Lower leg skin (tissue), 4 donors: ENCODE measurements around the gene CCL17. TPM values are rescaled to one million over a fixed set of nuclear protein-coding genes. Genes with fewer than 3 reads are reported as not detected.

Source experiments
- DNase-seq, 2 donors: peaks; one replicate each; pipeline ENCODE4 v3.0.0-alpha.2; 2019; ENCODE audit warnings: low spot score in 2 of 2
- H3K4me3 ChIP-seq: fragments of 200-600 bp; sonication (generic); 2 replicates; pipeline ENCODE4 v1.5.1; 2017; ENCODE audit warnings: mild to moderate bottlenecking, low read depth; ENCODE audit not compliant: poor library complexity, severe bottlenecking
- CTCF ChIP-seq, 3 donors: fragments of 450-650 bp; IDR thresholded peaks; one replicate each; pipeline ENCODE4 v1.5.1; 2016; ENCODE audit warnings: antibody characterized with exemption in 3 of 3, mild to moderate bottlenecking in 3 of 3, moderate library complexity in 2 of 3
- POLR2A ChIP-seq, 2 donors: fragments of 450-650 bp; IDR thresholded peaks; one replicate each; pipeline ENCODE4 v1.6.1; 2016 to 2017; ENCODE audit warnings: antibody characterized with exemption in 2 of 2, mild to moderate bottlenecking in 1 of 2, moderate library complexity in 1 of 2
- WGBS, 2 donors: methylation state at CpG; one replicate each; pipeline ENCODE4 v1.1.5; 2018; 5-methylcytosine and 5-hydroxymethylcytosine counted together
- intact Hi-C: fragments of 100-400 bp; cut with DNase I; formaldehyde crosslinking; loops from one replicate; pipeline ENCODE4 v1.15.0; 2023; ENCODE audit warnings: low total_unique reads
- total RNA-seq, 4 donors: library from RNA; depleted of rRNA; stranded (reverse); fragments of >200 nt; gene quantifications; one replicate each; pipeline ENCODE4 v1.1.0, GENCODE V29; 2016

Gene CCL17
- total RNA-seq, 4 donors from 2014 or later = 1.1 TPM; not detected in 3

GRCh38 chr16:57382535-57383275, 21.9 kb upstream of the CCL17 start:
- H3K4me3 ChIP-seq = no peak overlapping the region
- intact Hi-C loops = no loop called here
- TF ChIP-seq CTCF (IDR thresholded peaks at IDR 0.05) = no peak
- no peak for TF ChIP-seq POLR2A (IDR thresholded peaks at IDR 0.05)
- DNase-seq = peak in 1 of 2 donors; percentile 82
- WGBS, 2 donors = 92% methylated on average over 7 to 9 of the region's 16 CpGs

- no peak overlapping the region for H3K4me3 ChIP-seq
- peak in 1 of 2 donors; percentile 82 for DNase-seq
- WGBS, 2 donors = 62 to 63% methylated on average over 8 of the region's 8 CpGs
- intact Hi-C loops = no loop called here
- TF ChIP-seq CTCF (IDR thresholded peaks at IDR 0.05) (no peak), POLR2A (IDR thresholded peaks at IDR 0.05) (no peak)
These were observed 21.0 kb upstream of the CCL17 start for GRCh38 chr16:57383276-57384247.

DNA sequence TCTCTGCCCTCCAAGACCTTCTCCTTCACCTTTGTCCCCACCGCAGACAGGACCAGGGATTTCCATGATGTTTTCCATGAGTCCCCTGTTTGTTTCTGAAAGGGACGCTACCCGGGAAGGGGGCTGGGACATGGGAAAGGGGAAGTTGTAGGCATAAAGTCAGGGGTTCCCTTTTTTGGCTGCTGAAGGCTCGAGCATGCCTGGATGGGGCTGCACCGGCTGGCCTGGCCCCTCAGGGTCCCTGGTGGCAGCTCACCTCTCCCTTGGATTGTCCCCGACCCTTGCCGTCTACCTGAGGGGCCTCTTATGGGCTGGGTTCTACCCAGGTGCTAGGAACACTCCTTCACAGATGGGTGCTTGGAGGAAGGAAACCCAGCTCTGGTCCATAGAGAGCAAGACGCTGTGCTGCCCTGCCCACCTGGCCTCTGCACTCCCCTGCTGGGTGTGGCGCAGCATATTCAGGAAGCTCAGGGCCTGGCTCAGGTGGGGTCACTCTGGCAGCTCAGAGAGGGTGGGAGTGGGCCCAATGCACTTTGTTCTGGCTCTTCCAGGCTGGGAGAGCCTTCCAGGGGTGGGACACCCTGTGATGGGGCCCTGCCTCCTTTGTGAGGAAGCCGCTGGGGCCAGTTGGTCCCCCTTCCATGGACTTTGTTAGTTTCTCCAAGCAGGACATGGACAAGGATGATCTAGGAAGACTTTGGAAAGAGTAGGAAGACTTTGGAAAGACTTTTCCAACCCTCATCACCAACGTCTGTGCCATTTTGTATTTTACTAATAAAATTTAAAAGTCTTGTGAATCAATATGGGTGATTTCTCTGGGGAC, 20.1 kb upstream of the CCL17 start:
- DNase-seq = no peak
- intact Hi-C loops = no loop called here
- no peak overlapping the region for H3K4me3 ChIP-seq
- WGBS, 2 donors = 46 to 52% methylated on average over 9 to 11 of the region's 11 CpGs
- TF ChIP-seq CTCF (IDR thresholded peaks at IDR 0.05) (no peak), POLR2A (IDR thresholded peaks at IDR 0.05) (no peak)

- WGBS, 2 donors = 75 to 89% methylated on average over 4 to 5 of the region's 5 CpGs
- H3K4me3 ChIP-seq = no peak overlapping the region
- TF ChIP-seq POLR2A (IDR thresholded peaks at IDR 0.05) = no peak
- no peak for TF ChIP-seq CTCF (IDR thresholded peaks at IDR 0.05)
- DNase-seq = no peak
- intact Hi-C loops = no loop called here
These were observed 19.5 kb upstream of the CCL17 start for GRCh38 chr16:57385083-57385482.

- no peak for DNase-seq
- H3K4me3 ChIP-seq = no peak overlapping the region
- TF ChIP-seq CTCF (IDR thresholded peaks at IDR 0.05) (no peak), POLR2A (IDR thresholded peaks at IDR 0.05) (no peak)
- WGBS, 2 donors = 79 to 94% methylated on average over 5 of the region's 5 CpGs
- intact Hi-C loops = no loop called here
These were observed 18.1 kb upstream of the CCL17 start for GRCh38 chr16:57386381-57386951.
